Osteocyte (in vitro differentiated cells): ENCODE results near the gene TMIE. TPM values are rescaled to one million over a fixed set of nuclear protein-coding genes. Genes with fewer than 3 reads are reported as not detected.

Experiments used
- DNase-seq: peaks from one replicate; pipeline ENCODE4 v3.0.0; 2021; ENCODE audit warnings: mixed read lengths; ENCODE audit not compliant: unreplicated experiment; ENCODE audit errors: extremely low spot score
- H3K27ac Mint-ChIP-seq: one replicate; pipeline ENCODE4 v1.8.0; 2021; ENCODE audit warnings: mild to moderate bottlenecking, mixed read lengths; ENCODE audit not compliant: unreplicated experiment
- H3K27me3 Mint-ChIP-seq: one replicate; pipeline ENCODE4 v1.8.0; 2021; ENCODE audit warnings: mixed read lengths; ENCODE audit not compliant: unreplicated experiment
- H3K36me3 Mint-ChIP-seq: one replicate; pipeline ENCODE4 v1.8.0; 2021; ENCODE audit warnings: mixed read lengths; ENCODE audit not compliant: unreplicated experiment
- H3K4me1 Mint-ChIP-seq: one replicate; pipeline ENCODE4 v1.8.0; 2021; ENCODE audit warnings: mixed read lengths; ENCODE audit not compliant: unreplicated experiment
- H3K4me3 Mint-ChIP-seq: one replicate; pipeline ENCODE4 v1.8.0; 2021; ENCODE audit warnings: mild to moderate bottlenecking, moderate library complexity, mixed read lengths; ENCODE audit not compliant: unreplicated experiment
- H3K9me3 Mint-ChIP-seq: one replicate; pipeline ENCODE4 v1.8.0; 2021; ENCODE audit warnings: mixed read lengths; ENCODE audit not compliant: unreplicated experiment
- CTCF ChIP-seq: fragments of 200-600 bp; sonication (generic); IDR thresholded peaks from 2 replicates; pipeline ENCODE4 v1.5.0; 2021; ENCODE audit warnings: antibody characterized with exemption, mild to moderate bottlenecking, moderate library complexity
- total RNA-seq: library from RNA; stranded (reverse); gene quantifications from 2 replicates; pipeline ENCODE4 v1.2.1, GENCODE V29; 2021

TMIE gene
- total RNA-seq, 1 donor from 2014 or later = not detected

DNA sequence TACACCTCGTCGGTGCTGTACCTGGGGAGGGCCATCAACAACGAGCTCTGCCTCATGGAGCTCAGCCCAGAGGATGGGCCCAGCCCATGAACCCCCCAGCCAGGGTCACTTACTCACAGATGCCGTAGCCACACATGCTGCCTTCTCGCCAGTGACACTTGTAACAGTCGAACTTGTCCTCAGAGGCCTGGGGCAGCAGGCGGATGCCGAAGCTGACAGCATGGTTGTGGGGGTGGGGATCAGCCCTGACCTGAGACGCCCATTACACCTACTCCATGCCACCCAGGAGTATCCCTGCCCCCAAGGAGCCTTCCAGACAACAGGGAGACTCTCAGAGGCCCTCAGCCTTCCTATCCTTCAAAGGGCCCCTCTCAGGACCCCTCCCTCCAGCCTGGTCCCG lies 19.8 kb upstream of the TMIE start:
- DNase-seq = no peak
- Mint-ChIP-seq H3K9me3 (no peaks in the 10 kb centered on the region), H3K4me1 (no peaks in the 10 kb centered on the region), H3K27ac (no peak overlapping the region), H3K4me3 (no peak overlapping the region), H3K36me3 (no peaks in the 10 kb centered on the region), H3K27me3 (peaks cover 4% of the 10 kb centered on the region)
- TF ChIP-seq CTCF = no peak

DNA sequence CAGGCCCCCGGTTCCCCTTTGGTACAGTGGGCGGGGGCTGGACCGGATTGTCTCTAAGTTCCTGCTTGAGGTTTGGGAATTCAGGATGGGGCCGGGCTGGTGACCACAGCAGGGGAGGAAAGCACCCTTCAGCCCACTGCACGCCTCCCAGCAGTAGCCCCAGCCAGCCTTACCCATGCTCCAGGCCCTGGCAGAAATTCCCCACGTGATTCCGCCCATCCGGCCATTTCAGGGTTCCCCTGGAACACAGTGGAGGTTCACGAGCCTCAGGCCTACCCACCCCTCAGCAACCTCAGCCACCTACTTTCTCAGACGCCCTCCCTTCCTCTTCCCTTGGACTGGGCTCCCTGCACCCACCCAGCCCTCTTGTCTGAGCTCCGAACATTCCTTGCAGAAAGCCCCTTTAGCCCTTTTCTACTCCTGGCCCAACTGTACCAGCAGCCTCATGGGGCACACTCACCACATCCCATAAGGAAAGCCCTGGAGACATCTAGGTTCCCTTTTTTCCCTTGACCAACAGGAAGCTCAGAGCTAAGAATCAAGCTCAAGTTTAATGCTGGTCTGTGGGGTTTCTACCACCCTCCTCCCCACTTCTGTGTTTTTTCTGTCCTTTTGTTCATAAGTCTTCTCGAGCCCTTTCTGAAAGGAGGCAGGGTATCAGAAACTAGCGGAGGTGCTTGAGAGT lies 19.2 kb upstream of the TMIE start:
- no peaks in the 10 kb centered on the region for H3K4me1 Mint-ChIP-seq
- no peak for DNase-seq
- no peaks in the 10 kb centered on the region for H3K9me3 Mint-ChIP-seq
- TF ChIP-seq CTCF = no peak
- H3K27me3 Mint-ChIP-seq = peaks cover 4% of the 10 kb centered on the region
- H3K4me3 Mint-ChIP-seq = no peak overlapping the region
- no peak overlapping the region for H3K27ac Mint-ChIP-seq
- H3K36me3 Mint-ChIP-seq = no peaks in the 10 kb centered on the region

DNA sequence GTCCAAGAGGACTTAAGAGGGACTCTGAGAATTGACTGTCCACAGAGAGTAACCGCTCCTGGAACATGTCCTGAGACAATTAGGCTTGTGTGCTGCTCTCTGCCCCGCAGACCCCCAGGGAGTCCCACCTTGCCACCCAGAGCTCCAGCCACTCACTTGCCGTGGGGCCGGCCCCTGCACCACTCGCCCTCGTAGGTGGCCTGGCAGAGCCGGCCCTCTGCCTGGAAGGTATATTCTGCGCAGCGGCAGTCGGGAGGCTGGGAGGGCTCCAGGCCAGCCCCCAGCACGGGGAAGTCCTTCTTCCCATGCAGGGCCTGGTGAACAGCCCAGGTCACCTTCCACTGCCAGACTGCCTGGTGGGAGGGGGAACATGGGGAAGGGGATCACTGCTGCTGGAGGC lies 18.2 kb upstream of the TMIE start:
- Mint-ChIP-seq H3K4me3 (no peak overlapping the region), H3K9me3 (no peaks in the 10 kb centered on the region), H3K36me3 (no peaks in the 10 kb centered on the region), H3K27ac (no peak overlapping the region), H3K4me1 (no peaks in the 10 kb centered on the region), H3K27me3 (peaks cover 4% of the 10 kb centered on the region)
- no peak for DNase-seq
- TF ChIP-seq CTCF = no peak

GRCh38 chr3:46684891-46685290 lies 16.3 kb upstream of the TMIE start:
- H3K27ac Mint-ChIP-seq = no peak overlapping the region
- H3K4me3 Mint-ChIP-seq = no peak overlapping the region
- no peaks in the 10 kb centered on the region for H3K36me3 Mint-ChIP-seq
- no peaks in the 10 kb centered on the region for H3K9me3 Mint-ChIP-seq
- H3K4me1 Mint-ChIP-seq = no peaks in the 10 kb centered on the region
- TF ChIP-seq CTCF = no peak
- H3K27me3 Mint-ChIP-seq = peaks cover 2% of the 10 kb centered on the region
- DNase-seq = no peak

DNA sequence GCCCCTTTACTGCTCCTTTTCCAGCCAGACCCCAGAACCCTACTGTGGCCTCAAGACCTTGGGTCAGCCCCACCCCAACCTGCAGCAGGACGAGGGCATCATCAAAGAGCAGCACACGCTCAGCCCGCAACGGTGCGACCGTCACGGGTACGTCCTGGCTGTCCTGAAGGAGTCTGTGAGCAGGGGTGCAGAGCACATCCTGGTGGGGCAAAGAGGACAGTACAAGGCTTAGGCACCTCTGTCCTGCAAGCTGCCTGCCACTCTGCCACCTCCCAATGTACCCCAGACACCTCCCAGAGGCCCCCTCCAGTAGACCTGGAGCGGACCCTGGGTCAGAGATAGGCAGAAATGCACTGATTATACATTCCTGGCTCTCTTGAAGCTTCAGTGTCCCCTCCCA lies 15.7 kb upstream of the TMIE start:
- Mint-ChIP-seq H3K27ac (no peak overlapping the region), H3K36me3 (no peaks in the 10 kb centered on the region), H3K4me3 (no peak overlapping the region), H3K27me3 (peaks cover under 1% of the 10 kb centered on the region), H3K4me1 (no peaks in the 10 kb centered on the region), H3K9me3 (no peaks in the 10 kb centered on the region)
- no peak for TF ChIP-seq CTCF
- DNase-seq = no peak
